K562 (cell line): ENCODE data around the gene PPP1R13L. TPM values are rescaled to one million over a fixed set of nuclear protein-coding genes. Genes with fewer than 3 reads are reported as not detected.

Experiments
- BCL6 ChIP-seq: fragments of 250-450 bp; sonication (Bioruptor Pico); IDR thresholded peaks from 2 replicates; pipeline ENCODE4 v1.4.0; 2020
- CEBPG ChIP-seq, 3 experiments: fragments of 200-800 bp in 1 of 3; sonication (Bioruptor generic) in 1 of 3; sonication (generic) in 1 of 3; formaldehyde crosslinking in 1 of 3; IDR thresholded peaks in 2 of 3; conservative IDR thresholded peaks in 1 of 3; 2 replicates each; pipeline versions ENCODE4 v1.6.1 to v1.8.0; 2016 to 2022; ENCODE audit warnings: missing compliant biosample characterization in 2 of 3, missing genetic modification characterization in 2 of 3, mild to moderate bottlenecking in 1 of 3, missing genetic modification reagents in 1 of 3
- FOXO4 ChIP-seq: fragments of 450-650 bp; formaldehyde crosslinking; IDR thresholded peaks from 2 replicates; pipeline ENCODE4 v1.4.0; 2020; ENCODE audit warnings: mild to moderate bottlenecking, moderate library complexity
- GATA2 ChIP-seq: sonication (generic); formaldehyde crosslinking; IDR thresholded peaks from 2 replicates; pipeline ENCODE4 v1.4.0; 2020; ENCODE audit warnings: mild to moderate bottlenecking, missing genetic modification reagents
- GATAD2A ChIP-seq: fragments of 450-650 bp; IDR thresholded peaks from 2 replicates; pipeline ENCODE4 v1.6.1; 2017
- HMGXB4 ChIP-seq: sonication (generic); formaldehyde crosslinking; IDR thresholded peaks from 2 replicates; pipeline ENCODE4 v1.8.1; 2023; ENCODE audit warnings: mild to moderate bottlenecking, missing genetic modification reagents
- KLF13 ChIP-seq: fragments of 450-650 bp; IDR thresholded peaks from 2 replicates; pipeline ENCODE4 v1.6.1; 2016; ENCODE audit warnings: missing genetic modification characterization, low read depth, mild to moderate bottlenecking, missing compliant biosample characterization, moderate library complexity, borderline replicate concordance
- MBD2 ChIP-seq: sonication (generic); IDR thresholded peaks from 2 replicates; pipeline ENCODE4 v1.6.1; 2016; ENCODE audit warnings: low read depth, borderline replicate concordance
- NUFIP1 ChIP-seq: fragments of 450-650 bp; IDR thresholded peaks from 2 replicates; pipeline ENCODE4 v1.6.1; 2018; ENCODE audit not compliant: partially characterized antibody
- SETDB1 ChIP-seq: IDR thresholded peaks from one replicate; pipeline ENCODE4 v1.6.1; 2012; ENCODE audit warnings: low read length, control low read depth, inconsistent platforms
- SIN3B ChIP-seq: fragments of 450-650 bp; IDR thresholded peaks from 2 replicates; pipeline ENCODE4 v1.6.1; 2017; ENCODE audit warnings: low read depth, mild to moderate bottlenecking, moderate library complexity
- SMAD2 ChIP-seq: fragments of 150-350 bp; IDR thresholded peaks from 2 replicates; pipeline ENCODE4 v1.6.1; 2014; ENCODE audit warnings: low read depth, mild to moderate bottlenecking, low read length
- SUPT5H ChIP-seq: fragments of 450-650 bp; IDR thresholded peaks from 2 replicates; pipeline ENCODE4 v1.6.1; 2016
- TRIM24 ChIP-seq, 2 experiments: fragments of 450-650 bp; IDR thresholded peaks; 2 replicates each; pipeline ENCODE4 v1.6.1; 2016
- ZBTB11 ChIP-seq, 3 experiments: fragments of 200-800 bp in 1 of 3; fragments of 250-450 bp in 1 of 3; fragments of 450-650 bp in 1 of 3; sonication (Bioruptor Pico) in 1 of 3; sonication (Bioruptor generic) in 1 of 3; formaldehyde crosslinking in 1 of 3; IDR thresholded peaks; 2 replicates each; pipeline versions ENCODE4 v1.6.1 to v1.8.0; 2016 to 2022; ENCODE audit warnings: mild to moderate bottlenecking in 2 of 3, missing genetic modification characterization in 2 of 3, missing compliant biosample characterization in 1 of 3, moderate library complexity in 1 of 3
- ZNF175 ChIP-seq: fragments of 200-800 bp; sonication (Bioruptor generic); IDR thresholded peaks from 2 replicates; pipeline ENCODE4 v1.6.1; 2016; ENCODE audit warnings: low read depth, mild to moderate bottlenecking, missing genetic modification characterization, missing compliant biosample characterization
- ZNF253 ChIP-seq: fragments of 250-450 bp; sonication (Bioruptor Pico); conservative IDR thresholded peaks from 2 replicates; pipeline ENCODE4 v1.6.1; 2021; ENCODE audit warnings: mild to moderate bottlenecking
- ZNF263 ChIP-seq: sonication (generic); formaldehyde crosslinking; IDR thresholded peaks from 2 replicates; pipeline ENCODE4 v1.8.0; 2022; ENCODE audit warnings: mild to moderate bottlenecking, missing genetic modification reagents, borderline replicate concordance
- ZNF699 ChIP-seq: fragments of 250-450 bp; sonication (Bioruptor Pico); IDR thresholded peaks from 2 replicates; pipeline ENCODE4 v1.8.0; 2021; ENCODE audit warnings: mild to moderate bottlenecking, moderate library complexity; ENCODE audit not compliant: insufficient replicate concordance
- ZNF707 ChIP-seq: fragments of 250-450 bp; sonication (Bioruptor Pico); conservative IDR thresholded peaks from 2 replicates; pipeline ENCODE4 v1.8.0; 2022; ENCODE audit warnings: inconsistent platforms, mild to moderate bottlenecking, moderate library complexity
- polyA plus RNA-seq, 8 experiments: library from polyadenylated mRNA; depleted of rRNA in 4 of 8; stranded (reverse) in 5 of 8; unstranded in 3 of 8; fragments of >200 nt; fragmentation: Nextera tagmentation in 2 of 8; fragmentation: Illumina TruSeq in 1 of 8; extraction: Ambion mirVana in 2 of 8; extraction: Trizol in 1 of 8; gene quantifications; 2 replicates each; pipeline versions ENCODE4 v1.2.1 to v1.2.3, GENCODE V29; 2011 to 2014; ENCODE audit warnings: inconsistent platforms in 1 of 8, missing spikeins in 1 of 8
- total RNA-seq, 7 experiments: library from RNA; depleted of rRNA in 6 of 7; stranded (reverse); fragments of >200 nt in 6 of 7; fragmentation: Illumina TruSeq in 2 of 7; extraction: Trizol in 2 of 7; gene quantifications; 2 replicates each; pipeline versions ENCODE4 v1.2.1 to v1.2.3, GENCODE V29; 2011 to 2021; ENCODE audit warnings: low replicate concordance in 1 of 7
- TF ChIP-seq, protein P1 (sequence below): sonication (generic); formaldehyde crosslinking; IDR thresholded peaks from 2 replicates; pipeline ENCODE4 v1.8.0; 2022; ENCODE audit warnings: missing genetic modification reagents, mild to moderate bottlenecking, moderate library complexity, borderline replicate concordance

The PPP1R13L gene
- total and polyA plus RNA-seq, 9 of the 15 experiments (the other 6 are each of a cell fraction or from before 2014, with no cell fraction given) = 0.32 to 6.7 (median 2.0) TPM

DNA sequence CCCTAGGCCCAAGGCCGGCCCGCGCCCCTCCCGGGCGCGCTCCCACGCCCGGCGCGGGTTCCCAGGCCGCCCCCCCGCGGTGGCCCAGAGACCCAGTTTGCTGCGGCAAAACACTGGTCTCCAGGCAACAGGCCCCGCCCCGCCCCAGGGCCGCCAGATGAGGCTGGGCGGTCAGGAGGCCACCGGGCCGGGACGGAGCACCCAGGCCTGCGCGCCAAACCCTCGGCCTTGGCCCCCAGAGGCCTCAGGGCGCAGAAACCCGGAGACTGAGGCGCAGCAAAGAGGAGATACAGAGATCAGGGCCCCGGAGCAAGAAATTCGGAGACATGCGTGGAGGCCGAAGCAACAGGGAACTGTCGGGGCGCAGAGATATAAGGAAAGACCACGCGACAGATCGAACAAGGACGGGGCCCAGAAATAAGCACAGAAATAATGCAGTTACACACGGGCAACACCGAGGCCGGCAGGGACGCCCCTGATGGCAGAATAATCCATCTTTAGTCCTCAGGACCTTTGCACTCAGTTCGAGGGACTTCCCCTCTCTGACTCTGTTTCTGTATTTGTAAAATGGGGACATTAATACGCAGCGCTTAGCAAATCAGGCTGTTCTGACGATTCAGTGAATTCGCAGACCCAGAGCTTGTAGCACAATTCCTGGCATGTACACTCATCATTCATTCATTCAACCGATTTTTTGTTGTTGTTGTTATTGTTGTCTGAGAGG, 39.6 kb upstream of the PPP1R13L start (continued):
- TF ChIP-seq ZBTB11 (CRISPR knock-in tag; IDR thresholded peaks at IDR 0.05) = no peak
- TF ChIP-seq ZNF707 (CRISPR knock-in tag) = no peak
- no peak for TF ChIP-seq FOXO4
- no peak for TF ChIP-seq GATAD2A
- TF ChIP-seq TRIM24 (IDR thresholded peaks at IDR 0.05) = no peak
- TF ChIP-seq, protein P1, sequence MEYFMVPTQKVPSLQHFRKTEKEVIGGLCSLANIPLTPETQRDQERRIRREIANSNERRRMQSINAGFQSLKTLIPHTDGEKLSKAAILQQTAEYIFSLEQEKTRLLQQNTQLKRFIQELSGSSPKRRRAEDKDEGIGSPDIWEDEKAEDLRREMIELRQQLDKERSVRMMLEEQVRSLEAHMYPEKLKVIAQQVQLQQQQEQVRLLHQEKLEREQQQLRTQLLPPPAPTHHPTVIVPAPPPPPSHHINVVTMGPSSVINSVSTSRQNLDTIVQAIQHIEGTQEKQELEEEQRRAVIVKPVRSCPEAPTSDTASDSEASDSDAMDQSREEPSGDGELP = peak; percentile 81; the same call in 1 of the 2 replicates
- TF ChIP-seq SUPT5H = peak; percentile 75
- no peak for TF ChIP-seq ZNF175
- TF ChIP-seq HMGXB4 (CRISPR knock-in tag) = no peak
- TF ChIP-seq SETDB1 = no peak
- no peak for TF ChIP-seq ZNF263 (CRISPR knock-in tag)
- no peak for TF ChIP-seq MBD2
- no peak for TF ChIP-seq KLF13 (tag)
- TF ChIP-seq ZNF253 (CRISPR knock-in tag) = no peak
- TF ChIP-seq GATA2 (CRISPR knock-in tag) = no peak
- TF ChIP-seq NUFIP1 = no peak
- no peak for TF ChIP-seq ZNF699
- no peak for TF ChIP-seq BCL6 (CRISPR knock-in tag)
- TF ChIP-seq SIN3B = no peak
- no peak for TF ChIP-seq SMAD2
- no peak for TF ChIP-seq CEBPG (CRISPR knock-in tag; IDR thresholded peaks at IDR 0.05)
- TF ChIP-seq CEBPG (tag; conservative IDR thresholded peaks at IDR 0.05 in 1 of 2, IDR thresholded peaks at IDR 0.05 in 1 of 2) = no peak
